SK-N-SH (cell line): Measurements from ENCODE around the gene KIAA0319L. TPM values are rescaled to one million over a fixed set of nuclear protein-coding genes. Genes with fewer than 3 reads are reported as not detected.
A peak's percentile ranks its signal among the peaks of the same experiment; 100 is the strongest.

ENCODE experiments used
- CTCF ChIA-PET: fragments of 300-600, 350-600 bp; formaldehyde crosslinking; extraction: SDS; loops from one replicate; lab custom pipeline; 2021; lab: Yijun Ruan, JAX
- POLR2A ChIA-PET: fragments of 350-600 bp; sonication (Branson Sonifier 250); formaldehyde crosslinking; extraction: SDS; loops from one replicate; lab custom pipeline; 2020; ENCODE audit warnings: antibody characterized with exemption, inconsistent platforms; lab: Yijun Ruan, JAX
- DNase-seq: peaks from one replicate; pipeline ENCODE4 v3.0.0; 2012
- H2AFZ ChIP-seq: fragments of 200-600 bp; sonication (generic); 2 replicates; pipeline ENCODE4 v1.8.1; 2016; ENCODE audit warnings: antibody characterized with exemption, mild to moderate bottlenecking, low read depth
- H3F3A ChIP-seq: fragments of 200-600 bp; sonication (generic); replicated peaks from 2 replicates; pipeline ENCODE3; 2016; ENCODE audit warnings: antibody characterized with exemption, mild to moderate bottlenecking; ENCODE audit not compliant: insufficient read depth
- H3K27ac ChIP-seq, 2 experiments: fragments of 200-500 bp in 1 of 2; fragments of 200-600 bp in 1 of 2; sonication (Bioruptor generic) in 1 of 2; sonication (generic), shearing (Covaris generic) in 1 of 2; 2 replicates each; pipeline versions ENCODE4 v1.5.1 to v1.6.1; 2014 to 2016; ENCODE audit warnings: low read depth in 2 of 2, inconsistent platforms in 1 of 2, low read length in 1 of 2, mild to moderate bottlenecking in 1 of 2, mixed read lengths in 1 of 2
- H3K27me3 ChIP-seq: fragments of 200-600 bp; sonication (generic), shearing (Covaris generic); 2 replicates; pipeline ENCODE4 v1.6.1; 2016; ENCODE audit warnings: mixed run types; ENCODE audit not compliant: insufficient read depth
- H3K36me3 ChIP-seq, 2 experiments: fragments of 200-500 bp in 1 of 2; fragments of 200-600 bp in 1 of 2; sonication (Bioruptor generic) in 1 of 2; sonication (generic) in 1 of 2; replicated peaks in 1 of 2; 2 replicates each; pipeline versions ENCODE3 to v1.5.1; 2014 to 2016; ENCODE audit warnings: low read length in 1 of 2, mild to moderate bottlenecking in 1 of 2; ENCODE audit not compliant: insufficient read depth in 2 of 2, control insufficient read depth in 1 of 2
- H3K4me1 ChIP-seq, 2 experiments: fragments of 200-500 bp in 1 of 2; fragments of 200-600 bp in 1 of 2; sonication (Bioruptor generic) in 1 of 2; sonication (generic), shearing (Covaris generic) in 1 of 2; 2 replicates each; pipeline versions ENCODE4 v1.5.1 to v1.6.1; 2014 to 2016; ENCODE audit warnings: low read depth in 1 of 2, low read length in 1 of 2, mixed run types in 1 of 2; ENCODE audit not compliant: insufficient read depth in 2 of 2, control insufficient read depth in 1 of 2
- H3K4me2 ChIP-seq: fragments of 200-600 bp; sonication (generic), shearing (Covaris generic); 2 replicates; pipeline ENCODE4 v1.6.1; 2017; ENCODE audit warnings: mixed run types
- H3K4me3 ChIP-seq, 2 experiments: fragments of 200-500 bp in 1 of 2; fragments of 200-600 bp in 1 of 2; sonication (Bioruptor generic) in 1 of 2; sonication (generic), shearing (Covaris generic) in 1 of 2; 2 replicates each; pipeline versions ENCODE4 v1.5.1 to v1.8.1; 2014 to 2016; ENCODE audit warnings: low read depth in 2 of 2, inconsistent platforms in 1 of 2, low read length in 1 of 2, mild to moderate bottlenecking in 1 of 2, mixed read lengths in 1 of 2, moderate library complexity in 1 of 2
- H3K79me2 ChIP-seq: fragments of 200-600 bp; sonication (generic); 2 replicates; pipeline ENCODE4 v1.8.1; 2017; ENCODE audit warnings: mild to moderate bottlenecking; ENCODE audit not compliant: insufficient read depth
- H3K9ac ChIP-seq: fragments of 200-600 bp; sonication (generic); 2 replicates; pipeline ENCODE4 v1.6.1; 2017; ENCODE audit warnings: mixed run types
- H3K9me2 ChIP-seq: fragments of 200-600 bp; sonication (generic); 2 replicates; pipeline ENCODE4 v1.6.1; 2017; ENCODE audit warnings: mixed run types
- H3K9me3 ChIP-seq: fragments of 200-600 bp; sonication (generic); 2 replicates; pipeline ENCODE4 v1.6.1; 2017; ENCODE audit warnings: mixed run types, mild to moderate bottlenecking, moderate library complexity
- H4K20me1 ChIP-seq: fragments of 200-600 bp; sonication (generic); 2 replicates; pipeline ENCODE4 v1.6.1; 2017; ENCODE audit warnings: mild to moderate bottlenecking, mixed run types; ENCODE audit not compliant: insufficient read depth
- CHD2 ChIP-seq: fragments of 150-350 bp; IDR thresholded peaks from 2 replicates; pipeline ENCODE4 v1.6.1; 2018; ENCODE audit warnings: low read length; ENCODE audit not compliant: partially characterized antibody
- EP300 ChIP-seq, 2 experiments: IDR thresholded peaks; 2 replicates each; pipeline versions ENCODE4 v1.4.0 to v1.6.1; 2012; ENCODE audit warnings: borderline replicate concordance in 1 of 2, low read depth in 1 of 2, low read length in 1 of 2
- EZH2phosphoT487 ChIP-seq: fragments of 200-600 bp; sonication (generic); IDR thresholded peaks from 2 replicates; pipeline ENCODE4 v1.6.1; 2017; ENCODE audit warnings: low read depth, mixed run types, mild to moderate bottlenecking, antibody characterized with exemption, moderate library complexity, borderline replicate concordance
- FOXJ3 ChIP-seq: sonication (generic); formaldehyde crosslinking; IDR thresholded peaks from 2 replicates; pipeline ENCODE4 v1.5.1; 2020; ENCODE audit warnings: mild to moderate bottlenecking, missing genetic modification reagents
- GATA2 ChIP-seq: sonication (generic); formaldehyde crosslinking; IDR thresholded peaks from 2 replicates; pipeline ENCODE4 v1.5.0; 2020; ENCODE audit warnings: mild to moderate bottlenecking, missing genetic modification reagents
- JUND ChIP-seq: IDR thresholded peaks from 2 replicates; pipeline ENCODE4 v1.4.0; 2012
- MXI1 ChIP-seq: IDR thresholded peaks from 2 replicates; pipeline ENCODE4 v1.6.1; 2012; ENCODE audit warnings: mild to moderate bottlenecking, low read depth, low read length, improper control_type of control experiment
- PBX3 ChIP-seq: IDR thresholded peaks from 2 replicates; pipeline ENCODE4; 2012
- POLR2AphosphoS5 ChIP-seq: IDR thresholded peaks from 2 replicates; pipeline ENCODE4 v1.6.1; 2012; ENCODE audit warnings: low read depth, low read length
- RCOR1 ChIP-seq: fragments of 150-350 bp; IDR thresholded peaks from 2 replicates; pipeline ENCODE4 v1.6.1; 2017; ENCODE audit warnings: antibody characterized with exemption, low read length
- RXRA ChIP-seq: IDR thresholded peaks from 2 replicates; pipeline ENCODE4 v1.4.0; 2012; ENCODE audit warnings: low read depth, mild to moderate bottlenecking, borderline replicate concordance
- SIN3A ChIP-seq: IDR thresholded peaks from 2 replicates; pipeline ENCODE4 v1.6.1; 2012; ENCODE audit warnings: low read depth, mild to moderate bottlenecking, low read length, moderate library complexity, borderline replicate concordance
- SMC3 ChIP-seq: IDR thresholded peaks from 2 replicates; pipeline ENCODE4 v1.6.1; 2012; ENCODE audit warnings: low read depth, low read length, improper control_type of control experiment
- YY1 ChIP-seq: IDR thresholded peaks from 2 replicates; pipeline ENCODE4 v1.4.0; 2012; ENCODE audit warnings: low read depth, mild to moderate bottlenecking
- WGBS: methylation state at CpG from one replicate; pipeline ENCODE4 v1.1.6; 2017; ENCODE audit warnings: low lambda C conversion rate; 5-methylcytosine and 5-hydroxymethylcytosine counted together
- polyA plus RNA-seq, 3 experiments: library from polyadenylated mRNA; depleted of rRNA; stranded (reverse); fragments of >200 nt; gene quantifications; 2 replicates each; pipeline ENCODE4 v1.2.3, GENCODE V29; 2012

Gene KIAA0319L
- polyA plus RNA-seq, 1 of the 3 experiments (the other 2 are of a cell fraction): 51.9 TPM

GRCh38 chr1:35567947-35568558 is 10.8 kb upstream of the KIAA0319L start:
- H3K27me3 ChIP-seq: no peaks in the 10 kb centered on the region
- H3K9me2 ChIP-seq: no peaks in the 10 kb centered on the region
- H3K4me3 ChIP-seq: no peak overlapping the region
- H3K9me3 ChIP-seq: no peaks in the 10 kb centered on the region
- no peaks in the 10 kb centered on the region for H3F3A ChIP-seq
- ChIA-PET CTCF (interaction anchor here (0.6 to 11.7 kb wide), 23 partner anchors 9 to 365 kb away, joined by 3 to 347 read pairs (median 6); partner anchors contain the start of genes C1orf216 and CLSPN), POLR2A (interaction anchor here (1.2 to 1.7 kb wide), 2 partner anchors 148 to 159 kb away, joined by 5 to 7 read pairs; no protein-coding TSS in a partner anchor)
- no peaks in the 10 kb centered on the region for H3K79me2 ChIP-seq
- H3K36me3 ChIP-seq: peaks cover 0 to 29% of the 10 kb centered on the region in 2 experiments
- 72% methylated on average over 9 of the region's 9 CpGs for WGBS
- H3K27ac ChIP-seq: no peak overlapping the region
- no peaks in the 10 kb centered on the region for H4K20me1 ChIP-seq
- no peak overlapping the region for H3K4me2 ChIP-seq
- TF ChIP-seq MXI1 (no peak), RXRA (no peak), FOXJ3 (CRISPR knock-in tag) (no peak), CHD2 (no peak), EZH2phosphoT487 (no peak), RCOR1 (no peak), YY1 (no peak), GATA2 (CRISPR knock-in tag) (no peak)
- TF ChIP-seq, all 33 proteins: peak for 0
- no peak overlapping the region for H2AFZ ChIP-seq
- no peak overlapping the region for H3K9ac ChIP-seq
- H3K4me1 ChIP-seq: peaks cover 0 to 7% of the 10 kb centered on the region in 2 experiments; a peak in 1 of 4 replicates
- DNase-seq: peak; percentile 5

GRCh38 chr1:35565742-35566133 is 8.5 kb upstream of the KIAA0319L start:
- CTCF ChIA-PET: interaction anchor here (0.6 to 11.7 kb wide), 14 partner anchors 19 to 295 kb away, joined by 3 to 347 read pairs (median 4); no protein-coding TSS in a partner anchor
- Histone ChIP-seq H3K79me2 (no peaks in the 10 kb centered on the region), H4K20me1 (no peaks in the 10 kb centered on the region), H3K27ac (no peak overlapping the region), H3K9me3 (no peaks in the 10 kb centered on the region), H3F3A (no peaks in the 10 kb centered on the region), H3K4me3 (no peak overlapping the region), H3K9ac (no peak overlapping the region), H3K9me2 (no peaks in the 10 kb centered on the region), H2AFZ (no peak overlapping the region), H3K36me3 (peaks cover 0 to 46% of the 10 kb centered on the region in 2 experiments), H3K4me1 (peaks cover 0 to 5% of the 10 kb centered on the region in 2 experiments; a peak in 1 of 4 replicates), H3K4me2 (no peak overlapping the region), H3K27me3 (no peaks in the 10 kb centered on the region)
- WGBS: no CpG with 5 or more reads among the region's 11 CpGs
- DNase-seq: no peak
- no peak for TF ChIP-seq EP300 (IDR thresholded peaks at IDR 0.05; ENCODE audit: borderline replicate concordance in 1 of 2, low read depth in 1 of 2, low read length in 1 of 2)
- TF ChIP-seq JUND: no peak
- TF ChIP-seq FOXJ3 (CRISPR knock-in tag): no peak
- TF ChIP-seq POLR2AphosphoS5: no peak
- no peak for TF ChIP-seq CHD2
- TF ChIP-seq EZH2phosphoT487: no peak
- TF ChIP-seq SIN3A: no peak
- no peak for TF ChIP-seq RCOR1
- TF ChIP-seq PBX3: no peak
- no peak for TF ChIP-seq SMC3
- no peak for TF ChIP-seq MXI1
- TF ChIP-seq, all 33 proteins: peak for 0
- POLR2A ChIA-PET: interaction anchor here (1.1 kb wide), 1 partner anchor 115 kb away, joined by 4 read pairs; no protein-coding TSS in a partner anchor
